ENCODE measurements around the gene TXNRD1.
"Not testable (repeated sequence)": the region's sequence is repeated elsewhere in the genome, so short reads cannot be mapped to it uniquely, and the experiment has no call there.

TXNRD1 gene

DNA sequence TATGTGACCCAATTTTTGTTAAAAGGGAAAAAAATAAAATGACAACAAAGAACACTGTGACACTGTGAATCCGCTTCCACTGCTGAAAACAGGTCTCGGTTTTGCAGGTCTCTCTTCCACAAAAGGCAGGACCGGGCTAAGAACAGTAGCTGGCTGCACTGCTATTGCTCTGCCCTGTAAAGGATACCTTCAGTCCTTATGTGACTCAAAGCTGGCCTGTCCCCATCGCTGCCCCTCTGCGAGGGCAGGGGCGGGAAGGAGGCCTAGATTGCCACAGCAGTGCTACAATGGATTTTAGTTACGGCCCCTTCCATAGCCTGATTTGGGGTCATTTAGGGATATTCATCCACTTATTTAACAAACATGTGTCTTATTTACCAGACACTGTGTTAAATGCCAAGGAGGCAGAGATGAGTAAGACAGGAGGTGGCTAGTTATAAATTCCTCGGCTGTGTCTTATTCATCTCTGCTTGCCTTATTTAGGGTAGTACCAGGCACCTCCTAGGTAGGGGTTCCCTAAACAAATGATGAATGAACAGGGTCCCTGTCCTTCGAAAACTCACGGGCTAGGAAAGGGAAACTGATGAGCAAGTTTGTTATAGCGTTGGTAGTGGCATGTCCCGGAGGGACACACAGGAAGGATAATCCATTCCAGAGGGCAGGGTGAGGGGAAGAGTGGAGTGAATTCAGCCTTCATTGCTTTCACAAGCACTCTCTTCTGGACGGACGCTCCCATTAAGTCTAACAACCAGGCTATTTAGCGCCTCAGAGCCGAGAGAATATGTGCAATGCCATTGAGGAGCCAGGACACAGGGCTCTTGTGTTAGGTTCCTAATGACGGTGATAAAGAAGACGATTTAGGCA lies 161.3 kb downstream of the TXNRD1 start:
- no peak for DNase-seq

DNA sequence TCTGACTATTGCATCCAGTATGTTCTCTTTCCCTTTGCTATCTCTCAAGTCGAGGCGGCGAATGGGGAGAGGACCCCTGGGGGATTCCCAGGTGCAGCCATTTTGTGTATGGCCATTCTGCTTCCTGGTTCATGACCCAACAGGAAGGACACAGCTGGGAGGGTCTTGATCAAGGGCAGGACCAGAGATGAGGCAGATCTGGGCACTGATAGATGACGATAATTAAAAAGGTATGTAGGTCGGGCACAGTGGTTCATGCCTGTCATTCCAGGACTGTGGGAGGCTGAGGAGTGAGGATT lies 161.9 kb downstream of the TXNRD1 start:
- no peak for DNase-seq

DNA sequence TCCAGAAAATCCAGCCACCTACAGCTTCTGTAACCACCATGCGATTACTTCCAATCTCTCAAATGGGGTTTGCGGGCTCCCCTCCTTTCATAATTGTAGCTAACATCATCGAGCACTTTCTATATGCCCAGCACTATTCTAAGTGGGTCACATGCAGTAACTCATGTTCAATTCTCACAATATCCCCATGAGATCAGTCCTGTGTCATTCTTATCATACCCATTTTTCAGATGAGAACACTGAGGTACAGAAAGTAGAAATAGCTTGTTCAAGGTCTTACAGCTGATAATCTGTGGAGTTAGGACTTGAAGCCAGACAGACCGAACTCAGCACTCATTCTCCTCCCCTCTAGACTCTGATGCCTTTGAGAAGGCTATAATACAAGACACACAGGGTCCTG lies 162.8 kb downstream of the TXNRD1 start:
- DNase-seq = no peak

DNA sequence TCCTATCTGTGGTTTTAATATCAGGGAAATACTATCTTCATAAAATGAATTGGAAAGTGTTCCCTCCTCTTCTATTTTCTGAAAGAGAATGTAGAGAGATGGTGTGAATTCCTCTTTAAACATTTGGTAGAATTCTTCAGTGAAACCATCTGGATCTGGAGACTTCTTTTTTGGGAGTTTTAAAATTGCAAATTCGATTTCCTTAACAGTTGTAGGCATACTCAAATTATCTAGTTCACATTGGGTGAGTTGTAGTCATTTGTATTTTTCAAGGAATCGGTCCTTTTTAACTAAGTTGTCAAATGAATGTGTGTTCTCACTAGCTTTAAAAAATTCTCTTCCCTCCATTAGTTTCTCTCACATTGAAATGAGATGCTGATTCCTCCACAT lies 165.8 kb downstream of the TXNRD1 start:
- DNase-seq = no peak

DNA sequence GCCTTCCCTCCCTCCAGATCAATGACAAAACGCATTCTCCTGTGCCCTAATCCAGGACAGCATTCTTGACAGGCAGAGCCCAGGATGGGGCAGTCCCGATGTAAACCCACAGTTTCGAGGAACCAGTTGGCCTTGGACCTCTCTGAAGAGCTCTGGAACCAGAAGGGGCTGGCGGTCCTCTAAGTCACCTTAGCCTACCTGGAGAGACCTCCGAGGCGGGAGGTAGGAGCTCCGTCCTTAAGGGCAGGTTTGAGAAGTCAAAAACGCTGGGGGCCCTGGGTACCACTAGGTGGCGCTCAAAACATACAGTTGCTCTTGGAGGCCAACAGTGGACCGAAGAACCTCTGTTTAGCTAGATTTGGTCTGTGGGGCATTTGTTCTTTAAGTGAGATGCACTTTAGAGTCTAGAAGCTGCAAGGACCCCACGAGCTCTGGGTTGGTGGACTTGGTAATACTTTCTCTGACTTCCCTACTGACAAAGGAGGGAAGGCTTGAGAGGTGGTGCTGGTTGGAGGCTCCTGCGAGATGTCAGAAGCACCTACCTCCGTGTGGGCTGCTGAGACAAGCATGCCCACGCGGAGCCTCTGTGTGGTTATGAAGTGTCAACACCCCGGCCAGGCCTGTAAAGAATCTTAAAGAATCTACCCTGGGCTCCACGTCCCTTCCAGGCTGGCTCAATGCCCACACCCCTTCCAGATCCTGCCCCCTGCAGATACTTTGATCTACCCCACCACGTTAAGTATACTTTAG lies 166.3 kb downstream of the TXNRD1 start:
- DNase-seq = no peak

DNA sequence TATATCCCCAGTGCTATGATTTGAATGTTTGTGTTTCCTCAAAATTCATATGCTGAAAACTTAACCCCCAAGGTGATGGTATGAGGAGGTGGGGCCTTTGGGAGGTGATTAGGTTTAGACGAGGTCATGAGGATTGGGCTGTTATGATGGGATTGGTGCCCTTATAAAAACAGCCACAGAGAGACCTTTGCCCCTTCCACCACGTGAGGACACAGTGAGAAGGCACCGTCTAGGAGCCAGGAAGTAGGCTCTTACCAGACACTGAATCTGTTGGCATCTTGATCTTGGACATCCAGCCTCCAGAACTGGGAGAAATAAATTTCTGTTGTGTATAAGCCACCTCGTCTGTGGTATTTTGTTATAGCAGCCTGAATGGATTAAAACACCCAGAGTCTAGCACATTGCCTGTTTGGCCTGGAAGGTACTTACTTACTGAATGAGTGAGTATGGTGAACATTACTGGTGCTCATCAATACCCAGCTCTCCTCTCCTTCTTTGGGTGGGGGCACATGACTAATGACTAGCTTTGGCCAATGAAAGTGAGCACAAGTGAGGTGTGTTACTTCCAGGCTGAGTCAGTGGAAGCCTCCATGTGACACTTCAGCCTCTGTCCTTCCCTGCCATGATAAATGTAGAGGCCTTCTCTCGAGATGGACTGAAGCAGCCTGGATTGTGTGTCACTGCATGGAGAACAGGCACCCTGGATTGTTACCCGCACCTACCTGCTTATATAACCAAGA lies 168.7 kb downstream of the TXNRD1 start:
- DNase-seq = no peak

DNA sequence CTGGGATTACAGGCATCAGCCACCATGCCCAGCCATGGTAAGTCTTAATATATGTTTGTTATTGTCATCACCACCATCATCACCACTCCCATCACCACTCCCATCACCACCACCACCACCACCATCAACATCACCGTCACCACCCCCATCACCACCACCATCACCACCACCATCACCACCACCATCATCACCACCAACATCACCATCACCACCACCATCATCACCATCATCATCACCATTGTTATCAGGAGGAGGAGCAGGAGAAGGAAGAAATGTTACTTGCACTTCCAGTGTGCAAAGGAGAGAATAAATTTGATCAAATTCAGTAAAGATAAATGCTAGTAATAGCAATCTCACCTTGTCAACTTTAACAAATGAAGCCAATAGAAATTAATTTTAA lies 169.9 kb downstream of the TXNRD1 start:
- no peak for DNase-seq

DNA sequence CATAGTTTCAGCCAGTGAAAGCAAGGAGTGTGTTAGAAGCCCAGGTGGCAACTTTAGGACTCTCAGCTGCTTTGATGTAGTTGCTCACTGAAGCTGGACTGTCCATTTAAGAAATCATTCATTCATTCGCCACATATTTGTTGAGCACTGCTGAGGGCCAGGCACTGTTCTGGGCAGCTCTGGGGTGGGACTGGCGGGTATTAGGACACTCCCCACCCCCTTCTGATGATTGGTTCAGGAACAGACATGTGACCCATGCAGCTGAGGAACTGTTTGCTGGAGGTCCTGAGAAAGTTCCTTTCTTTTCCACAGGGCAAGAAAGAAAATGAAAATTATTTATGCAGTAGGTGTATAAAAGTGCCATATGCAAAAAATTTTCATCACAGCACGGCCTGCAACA lies 170.9 kb downstream of the TXNRD1 start:
- no peak for DNase-seq

DNA sequence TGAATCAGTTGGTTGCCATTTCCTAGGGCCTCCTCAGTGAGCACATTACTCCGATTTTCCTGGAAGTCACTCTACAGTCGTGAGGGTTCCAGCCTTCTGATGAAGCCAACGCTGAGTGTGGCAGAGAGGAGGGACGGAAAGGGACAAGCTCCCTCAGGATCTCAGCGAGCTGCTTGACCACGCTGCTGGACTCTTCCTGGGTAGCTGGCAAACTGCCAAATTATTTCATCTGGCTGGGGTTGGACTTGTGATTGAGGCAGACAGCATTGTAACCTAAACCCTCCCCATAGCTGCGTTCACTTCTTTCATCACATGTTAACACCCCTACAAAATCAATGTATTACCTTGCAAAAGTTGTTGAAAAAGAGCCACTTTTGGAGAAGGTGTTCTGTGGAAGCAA lies 171.6 kb downstream of the TXNRD1 start:
- no peak for DNase-seq

DNA sequence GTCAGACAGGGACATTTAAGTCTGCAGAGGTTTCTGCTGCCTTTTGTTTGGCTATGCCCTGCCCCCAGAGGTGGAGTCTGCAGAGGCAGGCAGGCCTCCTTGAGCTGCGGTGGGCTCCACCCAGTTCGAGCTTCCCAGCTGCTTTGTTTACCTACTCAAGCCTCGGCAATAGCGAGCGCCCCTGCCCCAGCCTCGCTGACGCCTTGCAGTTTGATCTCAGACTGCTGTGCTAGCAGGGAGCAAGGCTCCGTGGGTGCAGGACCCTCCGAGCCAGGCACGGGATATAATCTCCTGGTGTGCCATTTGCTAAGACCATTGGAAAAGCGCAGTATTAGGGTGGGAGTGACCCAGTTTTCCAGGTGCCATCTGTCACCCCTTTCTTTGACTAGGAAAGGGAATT lies 178.5 kb downstream of the TXNRD1 start:
- DNase-seq = not testable (repeated sequence)
